ENCODE measurements around the gene GPRC5A. TPM values are rescaled to one million over a fixed set of nuclear protein-coding genes. Genes with fewer than 3 reads are reported as not detected.
A peak's percentile ranks its signal among the peaks of the same experiment; 100 is the strongest.

GPRC5A gene
- total RNA-seq, 2 experiments from 2014 or later, result 0.27 to 0.34 TPM

DNA sequence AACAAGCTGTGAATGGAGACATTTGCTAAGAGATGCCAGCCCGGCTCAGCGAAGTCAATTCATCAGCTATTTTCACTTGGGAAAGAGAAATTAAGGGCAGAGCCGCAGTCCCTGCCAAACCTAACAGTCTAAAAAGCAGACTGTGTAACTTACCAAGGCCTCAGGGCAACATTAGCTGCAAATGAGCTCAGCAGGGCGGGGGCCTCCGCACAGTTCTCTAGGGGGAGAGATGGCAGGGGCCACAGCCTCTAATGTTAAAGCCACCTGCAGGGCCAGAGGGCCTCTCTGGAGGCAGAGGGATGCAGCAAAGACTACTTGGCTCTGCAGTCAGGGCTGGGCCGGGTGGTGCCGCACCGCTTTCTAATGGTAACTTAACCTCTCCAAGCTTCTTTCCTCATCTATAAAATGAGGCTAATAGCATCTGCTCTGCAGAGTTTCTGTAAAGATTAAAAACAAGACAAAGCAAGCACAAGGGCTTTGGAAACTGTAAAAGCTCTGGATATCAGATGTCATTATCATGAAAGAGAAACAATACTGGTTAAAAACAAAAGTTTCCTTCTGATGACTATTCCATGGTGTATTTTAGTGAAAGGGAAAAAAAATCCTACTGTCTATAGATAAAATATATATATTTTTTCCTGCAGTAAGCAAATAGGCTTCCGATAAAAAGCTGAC is 13.4 kb upstream of the GPRC5A start:
- H3K4me3 Mint-ChIP-seq, result no peak overlapping the region
- no peaks in the 10 kb centered on the region for H3K27me3 Mint-ChIP-seq
- H3K36me3 Mint-ChIP-seq, result no peaks in the 10 kb centered on the region

DNA sequence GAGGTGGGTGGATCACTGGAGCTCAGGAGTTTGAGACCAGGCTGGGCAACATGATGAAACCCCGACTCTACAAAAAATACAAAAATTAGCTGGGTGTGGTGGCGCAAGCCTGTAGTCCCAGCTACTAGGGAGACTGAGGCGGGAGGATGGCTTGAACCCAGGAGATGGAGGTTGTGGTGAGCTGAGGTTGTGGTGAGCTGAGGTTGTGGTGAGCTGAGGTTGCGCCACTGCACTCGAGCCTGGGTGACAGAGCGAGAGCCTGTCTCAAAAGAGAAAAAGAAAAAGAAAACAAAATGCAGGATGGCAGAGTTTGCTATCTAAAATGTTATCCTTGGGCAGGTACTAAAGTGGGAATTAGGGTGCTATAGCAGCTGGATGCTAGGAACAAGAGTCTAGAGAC is 10.8 kb upstream of the GPRC5A start:
- Mint-ChIP-seq H3K36me3 (no peaks in the 10 kb centered on the region), H3K4me3 (no peak overlapping the region), H3K9me3 (no peaks in the 10 kb centered on the region), H3K27me3 (no peaks in the 10 kb centered on the region), H3K27ac (no peak overlapping the region), H3K4me1 (no peaks in the 10 kb centered on the region)
- no peak for DNase-seq

More for the DNA sequence above, 13.4 kb upstream of the GPRC5A start:
- DNase-seq, result no peak
- H3K9me3 Mint-ChIP-seq, result no peaks in the 10 kb centered on the region
- H3K27ac Mint-ChIP-seq, result no peak overlapping the region
- H3K4me1 Mint-ChIP-seq, result no peaks in the 10 kb centered on the region

DNA sequence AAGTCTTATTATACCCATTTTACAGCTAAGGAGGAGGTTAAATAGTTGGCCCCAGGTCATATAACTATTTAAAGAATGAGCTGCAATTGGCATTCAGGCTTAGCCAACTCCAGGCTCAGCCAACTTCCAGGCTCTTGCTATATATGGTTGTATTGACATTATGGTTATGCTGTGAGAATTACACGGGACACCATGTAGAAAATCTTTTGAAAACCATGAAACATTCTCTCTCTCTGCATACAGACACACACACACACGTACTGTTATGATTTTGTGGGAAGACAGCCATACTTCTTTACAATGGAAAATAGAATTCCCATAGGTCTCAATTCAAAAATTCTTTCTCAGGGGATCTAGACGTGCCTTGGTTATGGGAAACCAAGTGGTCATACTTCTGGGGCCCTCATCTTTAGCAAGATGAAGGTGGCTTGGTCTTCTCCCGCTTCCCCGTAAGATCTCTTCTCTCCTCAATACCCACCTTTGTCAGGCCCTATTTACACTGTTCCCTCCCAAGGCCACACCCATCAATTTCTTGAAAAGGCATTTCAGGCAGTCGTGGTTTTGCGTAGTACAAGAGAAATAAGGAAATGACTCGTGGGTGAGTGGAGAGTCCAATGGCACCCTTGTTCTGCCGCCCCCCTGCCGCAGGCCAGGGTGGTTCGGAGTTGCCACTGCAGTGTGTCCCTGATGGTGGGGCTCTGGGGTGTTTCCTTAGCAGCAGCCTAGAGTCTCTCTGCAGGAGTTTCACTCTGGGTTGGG is 10.0 kb upstream of the GPRC5A start:
- H3K27ac Mint-ChIP-seq, result no peak overlapping the region
- H3K27me3 Mint-ChIP-seq, result no peaks in the 10 kb centered on the region
- H3K4me3 Mint-ChIP-seq, result no peak overlapping the region
- no peaks in the 10 kb centered on the region for H3K4me1 Mint-ChIP-seq
- no peaks in the 10 kb centered on the region for H3K36me3 Mint-ChIP-seq
- no peaks in the 10 kb centered on the region for H3K9me3 Mint-ChIP-seq
- no peak for DNase-seq

DNA sequence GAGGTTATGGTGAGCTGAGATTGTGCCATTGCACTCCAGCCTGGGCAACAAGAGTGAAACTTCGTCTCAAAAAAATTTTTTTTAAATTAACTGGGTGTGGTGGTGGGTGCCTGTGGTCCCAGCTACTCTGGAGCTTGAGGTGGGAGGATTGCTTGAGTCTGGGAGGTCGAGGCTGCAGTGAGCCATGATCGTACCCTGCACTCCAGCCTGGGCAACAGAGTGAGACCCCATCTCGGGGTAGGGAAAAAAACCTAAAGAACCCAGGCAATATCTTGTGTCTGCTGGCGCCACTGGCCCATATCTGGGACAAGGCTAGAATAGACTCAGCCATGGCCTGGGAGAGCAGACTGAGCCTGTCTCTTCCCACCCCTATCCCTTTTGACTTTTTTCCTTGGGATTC is 9.1 kb upstream of the GPRC5A start:
- no peaks in the 10 kb centered on the region for H3K9me3 Mint-ChIP-seq
- no peaks in the 10 kb centered on the region for H3K4me1 Mint-ChIP-seq
- H3K36me3 Mint-ChIP-seq, result no peaks in the 10 kb centered on the region
- no peaks in the 10 kb centered on the region for H3K27me3 Mint-ChIP-seq
- no peak for DNase-seq
- H3K27ac Mint-ChIP-seq, result no peak overlapping the region
- H3K4me3 Mint-ChIP-seq, result no peak overlapping the region

DNA sequence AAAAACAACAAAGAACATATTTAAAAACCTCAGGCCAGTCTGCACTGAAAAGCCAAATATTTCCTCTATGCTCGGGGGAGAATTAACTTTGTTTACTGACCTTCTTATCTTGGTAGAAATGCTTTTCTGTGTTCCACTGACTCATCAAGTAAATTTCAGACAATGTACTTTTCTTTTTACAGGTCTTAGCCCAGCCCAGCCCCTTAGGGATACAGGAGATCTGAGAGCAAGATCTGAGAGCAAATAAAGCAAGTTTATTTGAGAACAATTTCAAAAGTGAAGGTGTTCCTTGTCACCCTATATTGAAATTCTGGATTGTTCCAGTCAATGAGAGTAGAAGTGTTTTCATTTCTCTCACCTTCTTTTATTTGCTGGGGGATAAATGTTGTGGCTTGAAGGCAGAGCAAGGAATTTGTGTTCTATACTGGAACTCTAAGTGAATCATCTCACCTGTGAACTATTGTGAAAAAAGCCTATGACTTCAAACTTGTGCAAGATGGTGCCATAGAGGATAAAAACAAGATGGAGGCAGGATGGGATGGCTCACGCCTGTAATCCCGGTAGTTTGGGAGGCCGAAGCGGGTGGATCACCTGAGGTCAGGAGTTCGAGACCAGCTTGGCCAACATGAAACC is 7.9 kb upstream of the GPRC5A start:
- DNase-seq, result no peak
- Mint-ChIP-seq H3K27me3 (peaks cover 11% of the 10 kb centered on the region), H3K36me3 (no peaks in the 10 kb centered on the region), H3K27ac (no peak overlapping the region), H3K4me3 (no peak overlapping the region), H3K4me1 (no peaks in the 10 kb centered on the region), H3K9me3 (no peaks in the 10 kb centered on the region)

DNA sequence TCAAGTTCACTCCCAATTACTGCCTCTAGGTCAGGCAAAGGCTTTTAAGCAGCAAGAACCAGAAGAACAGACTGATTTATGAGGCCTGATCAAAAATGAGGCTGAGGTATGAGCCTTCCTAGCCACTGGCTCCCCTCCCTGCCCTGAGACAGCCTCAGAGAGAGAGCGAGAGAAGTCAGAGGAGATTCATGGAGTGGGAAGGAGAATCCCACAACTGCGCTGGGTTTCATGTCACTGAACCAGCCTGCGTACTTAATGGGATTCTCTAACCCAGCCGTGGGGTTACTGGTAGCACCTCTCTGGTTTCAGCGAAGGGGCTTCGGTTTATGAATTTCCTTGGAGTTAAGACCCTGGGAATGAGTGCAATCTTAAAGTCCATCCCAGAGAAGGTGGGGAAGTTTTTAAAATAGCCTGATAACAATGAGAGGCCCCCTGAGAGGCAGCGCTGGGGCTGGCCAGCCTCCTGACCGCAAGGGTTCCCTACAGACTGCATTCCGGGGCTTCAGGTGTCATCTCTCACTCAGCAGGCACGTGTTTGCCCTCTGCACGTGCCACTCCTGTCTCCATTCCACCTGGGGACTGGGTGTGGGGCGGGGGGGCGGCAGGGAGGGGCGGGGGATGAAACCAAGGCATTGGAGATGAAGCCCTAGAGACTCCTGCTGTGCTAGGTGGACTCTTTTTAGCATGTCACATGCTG is 6.1 kb upstream of the GPRC5A start:
- H3K27me3 Mint-ChIP-seq, result peaks cover 24% of the 10 kb centered on the region
- H3K27ac Mint-ChIP-seq, result no peak overlapping the region
- H3K9me3 Mint-ChIP-seq, result no peaks in the 10 kb centered on the region
- peaks cover under 1% of the 10 kb centered on the region for H3K4me1 Mint-ChIP-seq
- no peaks in the 10 kb centered on the region for H3K36me3 Mint-ChIP-seq
- no peak overlapping the region for H3K4me3 Mint-ChIP-seq
- no peak for DNase-seq

DNA sequence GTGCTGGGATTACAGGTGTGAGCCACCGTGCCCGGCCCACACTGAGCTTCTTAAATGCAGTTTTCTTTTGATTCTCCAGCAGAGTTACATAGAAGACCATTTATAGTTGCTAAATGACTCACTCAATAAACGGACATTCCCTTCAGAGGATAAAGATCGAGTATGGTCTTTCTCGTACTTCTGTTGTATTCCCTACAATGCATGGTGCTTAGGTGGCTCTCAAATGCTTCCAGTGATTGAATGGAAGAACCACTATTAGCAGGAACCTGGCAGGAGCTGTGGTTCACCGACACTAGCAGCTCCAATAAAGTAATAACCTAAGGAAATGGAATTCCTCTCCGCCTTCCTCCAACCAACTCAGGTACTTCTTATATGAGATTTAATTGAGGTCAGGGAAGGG is 3.9 kb upstream of the GPRC5A start:
- Mint-ChIP-seq H3K4me3 (no peak overlapping the region), H3K27ac (no peak overlapping the region), H3K4me1 (peaks cover 12% of the 10 kb centered on the region), H3K9me3 (no peaks in the 10 kb centered on the region), H3K27me3 (peaks cover 44% of the 10 kb centered on the region), H3K36me3 (no peaks in the 10 kb centered on the region)
- DNase-seq, result no peak

DNA sequence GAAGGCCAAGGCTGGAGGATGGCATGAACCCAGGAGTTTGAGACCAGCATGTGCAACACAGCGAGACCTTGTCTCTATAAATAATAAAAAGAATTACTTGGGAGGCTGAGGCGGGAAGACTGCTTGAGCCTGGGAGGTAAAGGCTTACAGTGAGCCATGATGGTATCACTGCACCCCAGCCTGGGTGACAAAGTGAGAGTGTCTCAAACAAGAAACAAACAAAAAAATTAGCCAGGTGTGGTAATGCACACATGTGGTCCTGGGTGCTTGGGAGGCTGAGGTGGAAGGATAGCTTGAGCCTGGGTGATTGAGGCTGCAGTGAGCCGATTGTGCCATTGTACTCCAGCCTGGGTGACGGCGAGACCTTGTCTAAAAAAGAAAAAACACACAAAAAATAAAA is 1.7 kb upstream of the GPRC5A start:
- H3K27me3 Mint-ChIP-seq, result peaks cover 53% of the 10 kb centered on the region

DNA sequence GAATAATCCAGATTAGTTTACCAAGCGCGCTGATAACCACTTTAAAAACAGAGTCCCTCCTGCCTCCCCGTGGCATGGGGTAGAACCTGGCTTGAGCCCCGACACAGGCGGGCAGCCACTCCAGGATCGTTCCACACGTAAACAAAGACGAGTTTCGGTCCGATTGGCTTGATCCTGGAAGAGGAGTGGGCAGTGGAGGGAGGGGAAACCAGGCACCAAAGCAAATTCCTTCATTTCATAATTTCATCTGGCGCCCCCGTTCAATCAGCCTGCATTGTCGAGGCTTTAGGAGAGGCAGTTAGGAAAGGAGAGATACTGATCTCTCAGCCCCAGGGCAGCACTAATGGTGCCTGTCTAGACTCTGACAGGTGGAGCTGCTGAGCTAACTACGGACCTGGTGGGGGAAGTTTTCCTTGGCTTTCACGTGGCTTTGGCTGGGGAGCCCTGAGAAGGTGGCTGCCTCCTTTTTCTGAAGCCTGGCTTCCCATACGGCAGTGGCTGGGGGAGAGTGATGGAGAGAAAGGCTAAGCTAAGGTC is 751 bp upstream of the GPRC5A start:
- H3K4me1 Mint-ChIP-seq, result peaks cover 12% of the 10 kb centered on the region
- DNase-seq, result peak; percentile 24
- no peaks in the 10 kb centered on the region for H3K9me3 Mint-ChIP-seq
- H3K4me3 Mint-ChIP-seq, result peak overlapping the region; percentile 70
- H3K36me3 Mint-ChIP-seq, result no peaks in the 10 kb centered on the region
- peaks cover 58% of the 10 kb centered on the region for H3K27me3 Mint-ChIP-seq
- peak overlapping the region; percentile 31 for H3K27ac Mint-ChIP-seq

More for the DNA sequence above, 1.7 kb upstream of the GPRC5A start:
- Mint-ChIP-seq H3K36me3 (no peaks in the 10 kb centered on the region), H3K4me1 (peaks cover 12% of the 10 kb centered on the region), H3K9me3 (no peaks in the 10 kb centered on the region), H3K4me3 (no peak overlapping the region), H3K27ac (no peak overlapping the region)
- no peak for DNase-seq

DNA sequence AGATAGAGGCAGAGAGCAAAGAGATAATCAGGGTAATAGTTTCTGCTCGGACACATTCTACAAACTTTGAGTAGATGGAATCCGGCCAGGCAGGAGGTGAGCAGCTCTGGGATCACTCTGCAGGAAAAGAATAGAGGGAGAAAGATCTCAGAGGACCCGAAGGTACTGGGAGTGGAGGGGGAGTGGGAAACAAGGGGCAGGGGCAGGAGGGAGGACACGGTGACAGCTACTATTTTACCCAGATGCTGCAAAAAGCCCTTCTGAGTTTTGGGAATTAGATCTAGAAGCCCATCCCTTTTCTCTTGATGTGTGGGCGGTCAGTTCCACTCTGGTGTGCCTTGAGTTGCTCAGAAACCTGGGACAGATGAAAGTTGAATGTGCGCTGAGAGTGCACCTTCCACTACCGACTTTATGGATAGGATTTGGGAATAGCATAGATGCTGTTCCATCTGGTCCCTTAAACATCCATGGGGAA is 556 bp downstream of the GPRC5A start:
- no peaks in the 10 kb centered on the region for H3K36me3 Mint-ChIP-seq

DNA sequence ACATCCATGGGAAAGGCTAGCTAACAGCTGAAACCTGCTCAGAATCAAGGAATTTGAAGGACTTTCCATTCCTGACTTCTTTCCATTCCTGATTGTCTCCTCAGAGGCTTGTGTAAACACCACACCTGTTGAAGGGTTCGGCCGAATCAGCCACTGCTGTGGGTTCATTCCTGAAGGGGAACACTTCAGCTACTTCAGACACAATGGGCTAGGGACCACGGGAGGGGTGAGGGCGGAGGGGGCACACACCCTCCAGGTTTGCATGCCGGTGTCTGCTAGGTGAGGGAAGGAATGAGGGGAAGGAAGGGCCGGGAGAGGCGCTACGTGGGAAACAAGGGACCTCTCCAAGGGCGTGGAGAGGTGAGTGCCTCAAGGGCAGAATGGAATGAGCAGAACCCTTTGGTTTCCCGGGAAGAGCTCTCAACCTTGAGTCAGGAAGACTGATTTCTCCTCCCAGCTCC is 1.3 kb downstream of the GPRC5A start:
- peaks cover 54% of the 10 kb centered on the region for H3K27me3 Mint-ChIP-seq
- H3K36me3 Mint-ChIP-seq, result no peaks in the 10 kb centered on the region
- H3K4me3 Mint-ChIP-seq, result no peak overlapping the region
- peaks cover 12% of the 10 kb centered on the region for H3K4me1 Mint-ChIP-seq
- no peaks in the 10 kb centered on the region for H3K9me3 Mint-ChIP-seq
- no peak overlapping the region for H3K27ac Mint-ChIP-seq
- no peak for DNase-seq

More for the DNA sequence above, 556 bp downstream of the GPRC5A start:
- H3K9me3 Mint-ChIP-seq, result no peaks in the 10 kb centered on the region
- H3K27ac Mint-ChIP-seq, result no peak overlapping the region
- no peak for DNase-seq
- H3K4me1 Mint-ChIP-seq, result peaks cover 12% of the 10 kb centered on the region
- peaks cover 58% of the 10 kb centered on the region for H3K27me3 Mint-ChIP-seq
- H3K4me3 Mint-ChIP-seq, result peak overlapping the region; percentile 72

DNA sequence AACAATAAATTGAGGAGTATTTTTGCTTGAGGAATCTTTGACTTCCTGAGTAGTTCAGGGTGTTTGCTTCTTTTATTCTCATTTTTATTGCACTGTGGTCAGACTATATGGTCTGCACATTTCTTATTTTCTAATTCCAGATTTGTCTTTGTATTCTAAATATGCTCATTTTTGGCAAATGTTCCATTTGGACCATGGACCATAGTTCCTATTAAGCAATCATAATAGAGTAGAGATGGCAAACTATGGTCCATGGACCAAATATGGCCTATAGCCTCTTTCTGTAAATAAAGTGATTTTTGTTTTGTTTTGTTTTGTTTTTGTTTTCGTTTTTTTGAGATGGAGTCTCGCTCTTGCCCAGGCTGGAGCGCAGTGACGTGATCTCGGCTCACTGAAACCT is 2.1 kb downstream of the GPRC5A start:
- DNase-seq, result no peak
- no peaks in the 10 kb centered on the region for H3K36me3 Mint-ChIP-seq
- peaks cover 47% of the 10 kb centered on the region for H3K27me3 Mint-ChIP-seq
- no peak overlapping the region for H3K4me3 Mint-ChIP-seq
- H3K4me1 Mint-ChIP-seq, result peaks cover 13% of the 10 kb centered on the region
- H3K9me3 Mint-ChIP-seq, result no peaks in the 10 kb centered on the region
- no peak overlapping the region for H3K27ac Mint-ChIP-seq

DNA sequence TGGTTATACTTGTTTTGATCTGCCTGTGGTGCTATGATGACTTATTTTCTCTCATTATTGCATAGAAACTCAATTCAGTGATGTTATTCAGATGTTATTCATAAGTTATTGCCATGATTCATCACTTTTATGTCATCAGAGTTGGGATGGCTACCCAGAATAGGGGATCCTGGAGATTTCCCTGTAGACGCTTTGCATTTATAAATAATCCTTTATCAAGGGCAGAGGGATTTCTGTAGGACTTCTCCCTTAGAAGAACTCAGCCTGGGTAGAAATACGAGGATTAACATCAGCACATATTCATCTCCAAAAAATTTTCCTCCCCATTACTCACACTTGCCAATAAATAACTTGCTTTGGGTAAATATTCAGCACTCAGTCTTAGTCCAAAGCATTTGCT is 4.9 kb downstream of the GPRC5A start:
- Mint-ChIP-seq H3K27ac (no peak overlapping the region), H3K4me1 (peaks cover 19% of the 10 kb centered on the region), H3K36me3 (no peaks in the 10 kb centered on the region), H3K4me3 (no peak overlapping the region), H3K9me3 (no peaks in the 10 kb centered on the region), H3K27me3 (peaks cover 26% of the 10 kb centered on the region)
- DNase-seq, result no peak

DNA sequence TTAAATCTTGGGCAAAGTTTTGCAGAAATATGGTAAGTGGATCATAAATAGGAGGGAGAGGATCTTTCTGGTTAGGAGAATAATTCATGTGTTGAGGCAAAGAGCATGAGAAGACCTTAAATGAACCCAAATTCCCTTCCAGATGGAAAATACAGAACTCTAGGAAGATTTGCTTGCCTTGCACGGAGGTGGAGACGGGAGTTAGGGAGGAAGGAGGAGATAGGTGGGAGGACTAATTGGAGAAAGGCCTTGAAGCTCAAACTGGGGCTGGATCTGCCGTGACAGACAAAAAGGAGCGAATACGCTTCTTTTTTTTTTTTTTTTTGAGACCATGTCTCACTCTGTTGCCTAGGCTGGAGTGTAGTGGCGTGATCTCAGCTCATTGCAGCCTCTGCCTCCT is 5.9 kb downstream of the GPRC5A start:
- Mint-ChIP-seq H3K27ac (no peak overlapping the region), H3K4me1 (peaks cover 13% of the 10 kb centered on the region), H3K27me3 (peaks cover 19% of the 10 kb centered on the region), H3K36me3 (no peaks in the 10 kb centered on the region), H3K4me3 (no peak overlapping the region), H3K9me3 (no peaks in the 10 kb centered on the region)
- no peak for DNase-seq

Measured in activated naive CD8-positive, alpha-beta T cell treated with anti-CD3 and anti-CD28 coated beads for 36 hours (primary cell).